H1 (cell line): ENCODE data around the gene ANKRD11. TPM values are rescaled to one million over a fixed set of nuclear protein-coding genes. Genes with fewer than 3 reads are reported as not detected.

ENCODE experiments used
- KDM5A ChIP-seq: fragments of 200-600 bp; IDR thresholded peaks from 2 replicates; pipeline ENCODE4 v1.7.1; 2012; ENCODE audit warnings: mild to moderate bottlenecking, low read length, inconsistent platforms, mixed read lengths
- TEAD4 ChIP-seq: IDR thresholded peaks from 2 replicates; pipeline ENCODE4 v1.6.1; 2012; ENCODE audit warnings: low read depth, low read length, inconsistent platforms, mixed read lengths
- polyA plus RNA-seq, 7 experiments: library from polyadenylated mRNA; depleted of rRNA in 3 of 7; stranded (reverse) in 5 of 7; unstranded in 2 of 7; fragments of >200 nt in 5 of 7; fragments of 200-250 nt in 2 of 7; gene quantifications; 1 replicate in 5 of 7; 2 replicates in 1 of 7; 4 replicates in 1 of 7; pipeline versions ENCODE4 v1.2.1 to v1.2.3, GENCODE V29; 2011 to 2013; ENCODE audit warnings: missing spikeins in 2 of 7, mixed read lengths in 2 of 7
- total RNA-seq: library from RNA; stranded (reverse); fragmentation: NEBNext Ultra II Directional; extraction: Animal tissue kit (Norgen Biotek cat#: 25700); gene quantifications from 2 replicates; pipeline ENCODE4 v1.2.1, GENCODE V29; 2021
- TF ChIP-seq, protein P1 (sequence below): IDR thresholded peaks from 2 replicates; pipeline ENCODE4 v1.6.1; 2011; ENCODE audit warnings: low read depth, mild to moderate bottlenecking, low read length; ENCODE audit not compliant: insufficient read depth

ANKRD11 gene
- total and polyA plus RNA-seq, 2 of the 8 experiments (the other 6 are each of a cell fraction or from before 2014, with no cell fraction given), result 46.5 to 142 TPM

- TF ChIP-seq, protein P1, sequence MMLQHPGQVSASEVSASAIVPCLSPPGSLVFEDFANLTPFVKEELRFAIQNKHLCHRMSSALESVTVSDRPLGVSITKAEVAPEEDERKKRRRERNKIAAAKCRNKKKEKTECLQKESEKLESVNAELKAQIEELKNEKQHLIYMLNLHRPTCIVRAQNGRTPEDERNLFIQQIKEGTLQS, result no peak
- TF ChIP-seq KDM5A (no peak), TEAD4 (no peak)
- TF ChIP-seq, all 59 proteins: peak for 0
These were observed 23.0 kb downstream of the ANKRD11 start (continued) for GRCh38 chr16:89467382-89467781.
